ENCODE results near the gene XDH.

DNA sequence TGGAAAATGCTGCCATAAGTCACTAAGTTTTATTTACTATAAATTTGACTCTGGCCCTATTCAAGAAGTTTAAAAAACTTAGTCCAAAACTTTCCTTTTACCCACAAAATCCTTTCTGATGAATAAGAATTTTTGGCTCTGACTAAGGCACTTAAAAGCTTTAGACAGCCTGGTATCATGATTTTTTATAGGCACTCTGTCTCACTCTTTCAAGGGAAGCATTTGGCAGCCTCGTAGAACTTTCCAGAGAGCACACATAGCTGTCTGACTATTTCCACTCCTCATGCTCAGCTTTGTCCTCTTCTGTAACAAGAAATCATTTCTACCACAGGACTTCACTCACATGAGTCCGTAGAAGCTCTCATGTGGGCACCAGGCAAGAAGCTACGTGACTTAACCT is 32.3 kb upstream of the XDH start:
- TF ChIP-seq, protein P1, sequence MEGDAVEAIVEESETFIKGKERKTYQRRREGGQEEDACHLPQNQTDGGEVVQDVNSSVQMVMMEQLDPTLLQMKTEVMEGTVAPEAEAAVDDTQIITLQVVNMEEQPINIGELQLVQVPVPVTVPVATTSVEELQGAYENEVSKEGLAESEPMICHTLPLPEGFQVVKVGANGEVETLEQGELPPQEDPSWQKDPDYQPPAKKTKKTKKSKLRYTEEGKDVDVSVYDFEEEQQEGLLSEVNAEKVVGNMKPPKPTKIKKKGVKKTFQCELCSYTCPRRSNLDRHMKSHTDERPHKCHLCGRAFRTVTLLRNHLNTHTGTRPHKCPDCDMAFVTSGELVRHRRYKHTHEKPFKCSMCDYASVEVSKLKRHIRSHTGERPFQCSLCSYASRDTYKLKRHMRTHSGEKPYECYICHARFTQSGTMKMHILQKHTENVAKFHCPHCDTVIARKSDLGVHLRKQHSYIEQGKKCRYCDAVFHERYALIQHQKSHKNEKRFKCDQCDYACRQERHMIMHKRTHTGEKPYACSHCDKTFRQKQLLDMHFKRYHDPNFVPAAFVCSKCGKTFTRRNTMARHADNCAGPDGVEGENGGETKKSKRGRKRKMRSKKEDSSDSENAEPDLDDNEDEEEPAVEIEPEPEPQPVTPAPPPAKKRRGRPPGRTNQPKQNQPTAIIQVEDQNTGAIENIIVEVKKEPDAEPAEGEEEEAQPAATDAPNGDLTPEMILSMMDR (IDR thresholded peaks at IDR 0.05 in 2 of 3, conservative IDR thresholded peaks at IDR 0.05 in 1 of 3; ENCODE audit: insufficient read depth in 2 of 3, low read depth in 1 of 3, low read length in 3 of 3): no peak
- TF ChIP-seq, protein P2, sequence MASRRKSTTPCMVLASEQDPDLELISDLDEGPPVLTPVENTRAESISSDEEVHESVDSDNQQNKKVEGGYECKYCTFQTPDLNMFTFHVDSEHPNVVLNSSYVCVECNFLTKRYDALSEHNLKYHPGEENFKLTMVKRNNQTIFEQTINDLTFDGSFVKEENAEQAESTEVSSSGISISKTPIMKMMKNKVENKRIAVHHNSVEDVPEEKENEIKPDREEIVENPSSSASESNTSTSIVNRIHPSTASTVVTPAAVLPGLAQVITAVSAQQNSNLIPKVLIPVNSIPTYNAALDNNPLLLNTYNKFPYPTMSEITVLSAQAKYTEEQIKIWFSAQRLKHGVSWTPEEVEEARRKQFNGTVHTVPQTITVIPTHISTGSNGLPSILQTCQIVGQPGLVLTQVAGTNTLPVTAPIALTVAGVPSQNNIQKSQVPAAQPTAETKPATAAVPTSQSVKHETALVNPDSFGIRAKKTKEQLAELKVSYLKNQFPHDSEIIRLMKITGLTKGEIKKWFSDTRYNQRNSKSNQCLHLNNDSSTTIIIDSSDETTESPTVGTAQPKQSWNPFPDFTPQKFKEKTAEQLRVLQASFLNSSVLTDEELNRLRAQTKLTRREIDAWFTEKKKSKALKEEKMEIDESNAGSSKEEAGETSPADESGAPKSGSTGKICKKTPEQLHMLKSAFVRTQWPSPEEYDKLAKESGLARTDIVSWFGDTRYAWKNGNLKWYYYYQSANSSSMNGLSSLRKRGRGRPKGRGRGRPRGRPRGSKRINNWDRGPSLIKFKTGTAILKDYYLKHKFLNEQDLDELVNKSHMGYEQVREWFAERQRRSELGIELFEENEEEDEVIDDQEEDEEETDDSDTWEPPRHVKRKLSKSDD (conservative IDR thresholded peaks at IDR 0.05; ENCODE audit: low read length): no peak
- TF ChIP-seq ZKSCAN1 (IDR thresholded peaks at IDR 0.05; ENCODE audit: low read depth, low read length) (no peak), POLR2AphosphoS5 (IDR thresholded peaks at IDR 0.05; ENCODE audit: control insufficient read depth, insufficient read depth, low read depth, low read length) (no peak), RAD51 (IDR thresholded peaks at IDR 0.05; ENCODE audit: borderline replicate concordance, low read depth) (no peak), RCOR1 (IDR thresholded peaks at IDR 0.05; ENCODE audit: borderline replicate concordance in 1 of 2, low read depth in 2 of 2, low read length in 2 of 2) (no peak), MXI1 (IDR thresholded peaks at IDR 0.05; ENCODE audit: low read depth, low read length) (no peak), U2AF2 (optimal IDR thresholded peaks at IDR 0.05; ENCODE audit: low read depth, low read length) (no peak), SMAD3 (CRISPR knock-in tag; conservative IDR thresholded peaks at IDR 0.05) (no peak), ELF4 (CRISPR knock-in tag; IDR thresholded peaks at IDR 0.05) (no peak)
- TF ChIP-seq, protein P3, sequence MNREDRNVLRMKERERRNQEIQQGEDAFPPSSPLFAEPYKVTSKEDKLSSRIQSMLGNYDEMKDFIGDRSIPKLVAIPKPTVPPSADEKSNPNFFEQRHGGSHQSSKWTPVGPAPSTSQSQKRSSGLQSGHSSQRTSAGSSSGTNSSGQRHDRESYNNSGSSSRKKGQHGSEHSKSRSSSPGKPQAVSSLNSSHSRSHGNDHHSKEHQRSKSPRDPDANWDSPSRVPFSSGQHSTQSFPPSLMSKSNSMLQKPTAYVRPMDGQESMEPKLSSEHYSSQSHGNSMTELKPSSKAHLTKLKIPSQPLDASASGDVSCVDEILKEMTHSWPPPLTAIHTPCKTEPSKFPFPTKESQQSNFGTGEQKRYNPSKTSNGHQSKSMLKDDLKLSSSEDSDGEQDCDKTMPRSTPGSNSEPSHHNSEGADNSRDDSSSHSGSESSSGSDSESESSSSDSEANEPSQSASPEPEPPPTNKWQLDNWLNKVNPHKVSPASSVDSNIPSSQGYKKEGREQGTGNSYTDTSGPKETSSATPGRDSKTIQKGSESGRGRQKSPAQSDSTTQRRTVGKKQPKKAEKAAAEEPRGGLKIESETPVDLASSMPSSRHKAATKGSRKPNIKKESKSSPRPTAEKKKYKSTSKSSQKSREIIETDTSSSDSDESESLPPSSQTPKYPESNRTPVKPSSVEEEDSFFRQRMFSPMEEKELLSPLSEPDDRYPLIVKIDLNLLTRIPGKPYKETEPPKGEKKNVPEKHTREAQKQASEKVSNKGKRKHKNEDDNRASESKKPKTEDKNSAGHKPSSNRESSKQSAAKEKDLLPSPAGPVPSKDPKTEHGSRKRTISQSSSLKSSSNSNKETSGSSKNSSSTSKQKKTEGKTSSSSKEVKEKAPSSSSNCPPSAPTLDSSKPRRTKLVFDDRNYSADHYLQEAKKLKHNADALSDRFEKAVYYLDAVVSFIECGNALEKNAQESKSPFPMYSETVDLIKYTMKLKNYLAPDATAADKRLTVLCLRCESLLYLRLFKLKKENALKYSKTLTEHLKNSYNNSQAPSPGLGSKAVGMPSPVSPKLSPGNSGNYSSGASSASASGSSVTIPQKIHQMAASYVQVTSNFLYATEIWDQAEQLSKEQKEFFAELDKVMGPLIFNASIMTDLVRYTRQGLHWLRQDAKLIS (CRISPR knock-in tag; IDR thresholded peaks at IDR 0.05): no peak
- TF ChIP-seq, protein P4, sequence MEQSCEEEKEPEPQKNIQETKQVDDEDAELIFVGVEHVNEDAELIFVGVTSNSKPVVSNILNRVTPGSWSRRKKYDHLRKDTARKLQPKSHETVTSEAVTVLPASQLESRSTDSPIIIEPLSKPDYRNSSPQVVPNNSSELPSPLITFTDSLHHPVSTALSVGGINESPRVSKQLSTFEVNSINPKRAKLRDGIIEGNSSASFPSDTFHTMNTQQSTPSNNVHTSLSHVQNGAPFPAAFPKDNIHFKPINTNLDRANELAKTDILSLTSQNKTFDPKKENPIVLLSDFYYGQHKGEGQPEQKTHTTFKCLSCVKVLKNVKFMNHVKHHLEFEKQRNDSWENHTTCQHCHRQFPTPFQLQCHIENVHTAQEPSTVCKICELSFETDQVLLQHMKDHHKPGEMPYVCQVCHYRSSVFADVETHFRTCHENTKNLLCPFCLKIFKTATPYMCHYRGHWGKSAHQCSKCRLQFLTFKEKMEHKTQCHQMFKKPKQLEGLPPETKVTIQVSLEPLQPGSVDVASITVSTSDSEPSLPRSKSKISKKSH (CRISPR knock-in tag; IDR thresholded peaks at IDR 0.05): no peak
- TF ChIP-seq, protein P5, sequence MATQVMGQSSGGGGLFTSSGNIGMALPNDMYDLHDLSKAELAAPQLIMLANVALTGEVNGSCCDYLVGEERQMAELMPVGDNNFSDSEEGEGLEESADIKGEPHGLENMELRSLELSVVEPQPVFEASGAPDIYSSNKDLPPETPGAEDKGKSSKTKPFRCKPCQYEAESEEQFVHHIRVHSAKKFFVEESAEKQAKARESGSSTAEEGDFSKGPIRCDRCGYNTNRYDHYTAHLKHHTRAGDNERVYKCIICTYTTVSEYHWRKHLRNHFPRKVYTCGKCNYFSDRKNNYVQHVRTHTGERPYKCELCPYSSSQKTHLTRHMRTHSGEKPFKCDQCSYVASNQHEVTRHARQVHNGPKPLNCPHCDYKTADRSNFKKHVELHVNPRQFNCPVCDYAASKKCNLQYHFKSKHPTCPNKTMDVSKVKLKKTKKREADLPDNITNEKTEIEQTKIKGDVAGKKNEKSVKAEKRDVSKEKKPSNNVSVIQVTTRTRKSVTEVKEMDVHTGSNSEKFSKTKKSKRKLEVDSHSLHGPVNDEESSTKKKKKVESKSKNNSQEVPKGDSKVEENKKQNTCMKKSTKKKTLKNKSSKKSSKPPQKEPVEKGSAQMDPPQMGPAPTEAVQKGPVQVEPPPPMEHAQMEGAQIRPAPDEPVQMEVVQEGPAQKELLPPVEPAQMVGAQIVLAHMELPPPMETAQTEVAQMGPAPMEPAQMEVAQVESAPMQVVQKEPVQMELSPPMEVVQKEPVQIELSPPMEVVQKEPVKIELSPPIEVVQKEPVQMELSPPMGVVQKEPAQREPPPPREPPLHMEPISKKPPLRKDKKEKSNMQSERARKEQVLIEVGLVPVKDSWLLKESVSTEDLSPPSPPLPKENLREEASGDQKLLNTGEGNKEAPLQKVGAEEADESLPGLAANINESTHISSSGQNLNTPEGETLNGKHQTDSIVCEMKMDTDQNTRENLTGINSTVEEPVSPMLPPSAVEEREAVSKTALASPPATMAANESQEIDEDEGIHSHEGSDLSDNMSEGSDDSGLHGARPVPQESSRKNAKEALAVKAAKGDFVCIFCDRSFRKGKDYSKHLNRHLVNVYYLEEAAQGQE (IDR thresholded peaks at IDR 0.05; ENCODE audit: borderline replicate concordance): no peak
- TF ChIP-seq, protein P5 (CRISPR knock-in tag; IDR thresholded peaks at IDR 0.05; ENCODE audit: low read depth): no peak

All from K562 (cell line).